DMS114 treated with DMSO at 0.1 percent for 48 hours (cell line): Measurements from ENCODE around the gene ZMYM2.
A peak's percentile ranks its signal among the peaks of the same experiment; 100 is the strongest.

Experiments
- DNase-seq: peaks from one replicate; lab custom pipeline; 2025; ENCODE audit not compliant: unreplicated experiment; lab: John Stamatoyannopoulos, UW

ZMYM2 gene

GRCh38 chr13:20131057-20131832 is 172.7 kb downstream of the ZMYM2 start:
- no peak for DNase-seq

- no peak for DNase-seq
Measured at GRCh38 chr13:20132052-20132634, 173.6 kb downstream of the ZMYM2 start.

DNA sequence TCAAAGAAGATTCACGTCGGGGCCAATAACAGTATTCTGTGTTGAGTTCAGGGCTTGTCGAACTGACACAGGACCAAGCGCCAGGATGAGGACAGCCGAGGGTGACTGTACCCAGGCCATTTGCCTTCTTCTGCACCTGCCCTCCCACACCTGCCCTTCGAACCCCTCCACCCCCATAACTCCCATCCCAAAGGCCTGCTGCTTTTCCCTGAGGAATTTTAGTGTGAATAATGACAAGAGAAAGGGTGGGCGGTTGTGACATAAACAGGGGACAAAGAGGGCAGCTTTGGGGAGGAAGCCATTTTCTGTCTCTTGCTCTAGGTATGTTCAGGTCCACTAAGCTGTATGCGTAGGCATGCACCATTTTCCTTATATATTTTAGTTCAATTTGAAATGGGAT is 176.2 kb downstream of the ZMYM2 start:
- DNase-seq: no peak

DNA sequence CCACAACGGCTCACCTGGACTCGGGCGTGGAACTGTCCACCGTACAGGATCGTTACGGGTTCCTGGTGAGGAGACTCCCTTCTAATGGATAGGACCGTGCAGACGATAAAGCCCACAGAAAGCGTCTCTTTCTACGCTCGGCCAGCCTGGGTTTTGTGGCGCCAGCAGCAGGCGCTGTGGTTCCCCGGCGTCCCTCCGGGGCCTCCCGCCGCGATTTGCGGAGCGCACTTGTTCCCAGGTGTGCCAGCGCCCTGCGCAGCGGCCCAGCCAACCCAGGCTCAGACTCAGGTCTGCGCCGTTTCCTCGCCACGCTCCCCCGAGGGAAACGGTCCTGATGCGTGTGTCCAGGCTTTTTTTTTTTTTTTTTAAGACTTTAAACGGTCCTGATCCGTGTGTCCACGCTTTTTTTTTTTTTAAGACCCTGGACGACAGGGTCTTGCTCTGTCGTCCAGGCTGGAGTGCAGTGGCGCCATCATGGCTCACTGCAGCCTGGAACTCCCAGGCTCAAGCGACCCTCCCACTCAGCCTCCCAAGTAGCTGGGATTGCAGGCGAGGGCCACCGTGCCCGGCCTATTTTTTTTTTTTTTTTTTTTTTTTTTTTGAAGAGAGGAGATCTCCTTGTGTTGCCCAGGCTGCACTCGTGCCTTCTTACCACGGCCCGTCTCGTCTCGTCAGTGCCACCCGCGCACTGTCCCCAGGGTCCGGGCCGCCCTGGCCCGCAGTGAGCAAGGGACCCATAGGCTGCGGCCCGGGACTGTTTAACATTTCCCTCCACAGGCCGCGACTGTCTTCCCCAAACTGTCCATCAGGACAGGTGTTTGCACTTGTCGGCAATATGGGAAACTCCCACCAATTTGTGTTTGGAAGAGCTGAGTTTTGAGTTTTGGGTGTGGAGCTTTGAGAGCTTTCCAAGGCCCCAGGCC is 178.5 kb downstream of the ZMYM2 start:
- peak; percentile 9 for DNase-seq

DNA sequence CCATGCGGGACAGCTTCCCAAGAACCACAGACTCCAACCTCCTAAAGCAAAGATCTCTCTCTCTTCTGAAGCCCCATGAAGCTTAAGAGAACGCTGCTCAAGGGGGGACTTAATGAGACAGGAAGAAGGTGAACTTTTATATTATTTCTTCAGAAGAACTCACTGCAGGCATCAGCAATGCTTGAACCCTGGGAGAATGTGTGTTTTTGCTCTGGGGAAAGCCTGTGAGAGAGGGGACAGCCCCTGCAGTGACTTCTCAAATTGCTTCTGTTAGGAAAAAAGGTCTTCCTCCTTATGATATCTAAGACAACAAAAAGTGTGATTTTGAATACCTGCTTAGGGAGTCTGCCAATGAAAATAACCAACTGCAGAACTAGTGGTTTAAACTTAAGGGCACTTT is 179.3 kb downstream of the ZMYM2 start:
- DNase-seq: no peak

GRCh38 chr13:20140487-20140886 is 182.0 kb downstream of the ZMYM2 start:
- no peak for DNase-seq
